ENCODE results near the gene SYTL4. TPM values are rescaled to one million over a fixed set of nuclear protein-coding genes. Genes with fewer than 3 reads are reported as not detected.

Gene SYTL4
- total RNA-seq, 4 donors from 2014 or later, result 1.7 to 6.4 (median 4.0) TPM

DNA sequence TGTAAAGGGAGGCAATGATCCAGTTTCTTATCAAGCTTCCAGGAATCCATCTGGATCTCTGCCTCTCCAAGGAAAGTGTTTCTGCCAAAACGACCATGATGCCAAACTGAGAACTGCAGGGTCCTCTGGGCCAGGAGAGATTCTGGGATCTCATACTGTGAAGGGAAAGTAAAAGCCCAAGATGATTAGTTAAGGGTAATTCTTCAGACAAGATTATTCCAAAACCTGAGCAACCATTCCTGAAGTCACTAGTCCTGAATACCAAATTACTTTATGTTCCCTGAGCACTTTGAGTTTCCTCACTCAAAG lies 46.0 kb downstream of the SYTL4 start:
- intact Hi-C loops (cut with DNase I; ENCODE audit: low total_unique reads), result loop anchor here (10.0 kb wide), 1 partner anchor 79 kb away; no protein-coding TSS in a partner anchor
- TF ChIP-seq, protein P1, sequence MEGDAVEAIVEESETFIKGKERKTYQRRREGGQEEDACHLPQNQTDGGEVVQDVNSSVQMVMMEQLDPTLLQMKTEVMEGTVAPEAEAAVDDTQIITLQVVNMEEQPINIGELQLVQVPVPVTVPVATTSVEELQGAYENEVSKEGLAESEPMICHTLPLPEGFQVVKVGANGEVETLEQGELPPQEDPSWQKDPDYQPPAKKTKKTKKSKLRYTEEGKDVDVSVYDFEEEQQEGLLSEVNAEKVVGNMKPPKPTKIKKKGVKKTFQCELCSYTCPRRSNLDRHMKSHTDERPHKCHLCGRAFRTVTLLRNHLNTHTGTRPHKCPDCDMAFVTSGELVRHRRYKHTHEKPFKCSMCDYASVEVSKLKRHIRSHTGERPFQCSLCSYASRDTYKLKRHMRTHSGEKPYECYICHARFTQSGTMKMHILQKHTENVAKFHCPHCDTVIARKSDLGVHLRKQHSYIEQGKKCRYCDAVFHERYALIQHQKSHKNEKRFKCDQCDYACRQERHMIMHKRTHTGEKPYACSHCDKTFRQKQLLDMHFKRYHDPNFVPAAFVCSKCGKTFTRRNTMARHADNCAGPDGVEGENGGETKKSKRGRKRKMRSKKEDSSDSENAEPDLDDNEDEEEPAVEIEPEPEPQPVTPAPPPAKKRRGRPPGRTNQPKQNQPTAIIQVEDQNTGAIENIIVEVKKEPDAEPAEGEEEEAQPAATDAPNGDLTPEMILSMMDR (IDR thresholded peaks at IDR 0.05), result no peak
- TF ChIP-seq POLR2A (IDR thresholded peaks at IDR 0.05), result no peak
- H3K4me3 ChIP-seq (ENCODE audit: low read depth, poor library complexity, severe bottlenecking), result no peak overlapping the region
- 17 to 50% methylated on average over 1 of the region's 1 CpG for WGBS, 2 donors
- DNase-seq (ENCODE audit: low spot score in 2 of 2), result no peak

DNA sequence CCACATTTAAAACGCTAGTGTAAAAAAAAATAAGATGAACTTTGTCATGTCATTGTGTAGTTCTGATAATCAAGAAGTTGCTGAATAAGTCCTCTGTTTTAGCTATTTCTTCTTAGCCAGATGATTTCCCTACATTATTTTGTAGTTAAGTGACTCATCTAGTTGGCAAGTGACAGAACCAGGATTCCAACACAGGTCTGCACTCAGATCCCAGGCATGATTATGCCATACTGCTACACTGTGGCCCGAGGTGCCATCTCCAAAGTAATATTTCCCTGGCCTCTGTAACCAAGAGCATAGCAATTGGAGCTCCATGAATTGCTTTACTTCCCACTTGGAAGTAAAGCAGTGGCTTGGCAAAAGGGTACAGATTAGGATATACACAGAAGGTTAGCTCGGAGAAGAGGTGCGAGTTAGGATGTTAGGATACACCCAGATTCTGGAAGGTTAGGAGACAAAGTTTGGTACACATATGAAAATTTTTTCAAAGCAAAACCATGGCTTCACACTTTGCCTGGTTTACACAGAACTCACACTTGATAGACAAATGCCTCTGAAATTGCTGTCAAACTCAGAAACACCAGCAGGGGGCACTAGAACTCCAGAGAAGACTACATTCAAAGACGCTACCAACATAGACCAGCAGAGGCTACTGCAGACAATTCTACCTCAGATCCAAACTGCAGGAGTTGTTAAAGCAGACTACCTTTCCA lies 46.5 kb downstream of the SYTL4 start:
- H3K4me3 ChIP-seq (ENCODE audit: low read depth, poor library complexity, severe bottlenecking), result no peak overlapping the region
- WGBS, 2 donors, result 20 to 34% methylated on average over 4 to 5 of the region's 5 CpGs
- DNase-seq (ENCODE audit: low spot score in 2 of 2), result peak; percentile 70 to 88
- intact Hi-C loops (cut with DNase I; ENCODE audit: low total_unique reads), result loop anchor here (10.0 kb wide), 1 partner anchor 79 kb away; no protein-coding TSS in a partner anchor
- no peak for TF ChIP-seq POLR2A (IDR thresholded peaks at IDR 0.05)
- TF ChIP-seq, protein P1 (IDR thresholded peaks at IDR 0.05), result peak in 1 of 3 donors; percentile 69

DNA sequence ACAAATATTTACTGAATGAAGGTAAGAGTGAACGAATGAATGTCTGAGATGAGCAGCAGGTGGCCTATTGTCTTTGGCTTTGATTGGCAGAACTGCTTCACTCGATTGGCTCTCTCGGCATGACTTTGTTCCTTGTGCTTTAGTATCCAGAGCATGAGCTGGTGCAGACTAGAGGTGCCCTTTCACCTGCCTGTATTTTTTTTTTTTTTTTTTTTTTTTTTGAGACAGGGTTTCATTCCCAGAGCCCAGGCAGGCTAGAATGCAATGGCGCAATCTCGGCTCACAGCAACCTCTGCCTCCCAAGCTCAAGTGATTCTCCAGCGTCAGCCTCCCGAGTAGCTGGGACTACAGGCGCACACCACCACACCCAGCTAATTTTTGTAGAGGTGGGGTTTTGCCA lies 49.0 kb downstream of the SYTL4 start:
- TF ChIP-seq POLR2A (IDR thresholded peaks at IDR 0.05), result no peak
- H3K4me3 ChIP-seq (ENCODE audit: low read depth, poor library complexity, severe bottlenecking), result no peak overlapping the region
- no peak for DNase-seq (ENCODE audit: low spot score in 2 of 2)
- 87 to 97% methylated on average over 8 of the region's 8 CpGs for WGBS, 2 donors
- intact Hi-C loops (cut with DNase I; ENCODE audit: low total_unique reads), result loop anchor here (10.0 kb wide), 1 partner anchor 82 kb away; no protein-coding TSS in a partner anchor

DNA sequence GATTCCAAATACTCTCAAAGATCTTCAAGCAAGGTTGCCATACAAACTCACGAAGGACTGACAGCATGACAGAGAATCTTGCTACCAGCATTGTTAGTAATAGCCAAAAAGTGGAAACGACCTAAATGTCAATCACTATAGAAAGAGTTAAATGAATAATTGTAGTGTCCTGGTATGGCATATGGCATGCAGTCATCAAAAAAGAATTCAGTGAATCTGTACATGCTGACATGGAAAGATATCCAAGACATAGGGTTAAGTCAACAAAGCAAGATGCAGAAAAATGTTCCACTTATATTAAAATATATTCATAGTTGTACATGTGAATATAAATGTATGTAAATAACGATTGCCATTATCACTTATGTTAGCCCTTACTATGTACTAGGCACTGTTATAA lies 50.3 kb downstream of the SYTL4 start:
- no peak for DNase-seq (ENCODE audit: low spot score in 2 of 2)
- no peak overlapping the region for H3K4me3 ChIP-seq (ENCODE audit: low read depth, poor library complexity, severe bottlenecking)
- intact Hi-C loops (cut with DNase I; ENCODE audit: low total_unique reads), result loop anchor here (10.0 kb wide), 1 partner anchor 83 kb away; no protein-coding TSS in a partner anchor
- TF ChIP-seq, protein P1 (IDR thresholded peaks at IDR 0.05), result no peak
- TF ChIP-seq POLR2A (IDR thresholded peaks at IDR 0.05), result no peak
- 62 to 85% methylated on average over 3 of the region's 3 CpGs for WGBS, 2 donors

DNA sequence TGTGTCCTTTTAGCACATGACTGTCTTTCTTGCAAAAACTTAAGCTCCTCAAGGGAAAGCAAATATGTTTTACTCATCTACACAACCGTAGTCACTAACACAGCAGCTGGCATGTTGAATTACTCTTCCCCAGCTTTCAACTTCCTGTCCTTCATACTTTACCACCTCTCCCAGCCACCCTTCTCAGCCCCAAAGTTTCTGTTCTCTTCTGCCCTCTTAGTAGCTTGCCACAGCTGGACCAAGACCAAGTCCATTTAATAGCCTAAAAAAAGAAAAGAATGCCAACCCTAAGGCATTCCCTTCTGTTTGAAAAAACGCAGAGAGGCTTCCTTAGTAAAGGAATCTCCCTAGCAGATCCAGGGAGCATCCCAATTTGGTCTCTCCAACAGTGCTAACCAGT lies 51.2 kb downstream of the SYTL4 start:
- TF ChIP-seq, protein P1 (IDR thresholded peaks at IDR 0.05), result no peak
- no peak for TF ChIP-seq POLR2A (IDR thresholded peaks at IDR 0.05)
- intact Hi-C loops (cut with DNase I; ENCODE audit: low total_unique reads), result loop anchor here (10.0 kb wide), 1 partner anchor 84 kb away; no protein-coding TSS in a partner anchor
- no peak overlapping the region for H3K4me3 ChIP-seq (ENCODE audit: low read depth, poor library complexity, severe bottlenecking)

DNA sequence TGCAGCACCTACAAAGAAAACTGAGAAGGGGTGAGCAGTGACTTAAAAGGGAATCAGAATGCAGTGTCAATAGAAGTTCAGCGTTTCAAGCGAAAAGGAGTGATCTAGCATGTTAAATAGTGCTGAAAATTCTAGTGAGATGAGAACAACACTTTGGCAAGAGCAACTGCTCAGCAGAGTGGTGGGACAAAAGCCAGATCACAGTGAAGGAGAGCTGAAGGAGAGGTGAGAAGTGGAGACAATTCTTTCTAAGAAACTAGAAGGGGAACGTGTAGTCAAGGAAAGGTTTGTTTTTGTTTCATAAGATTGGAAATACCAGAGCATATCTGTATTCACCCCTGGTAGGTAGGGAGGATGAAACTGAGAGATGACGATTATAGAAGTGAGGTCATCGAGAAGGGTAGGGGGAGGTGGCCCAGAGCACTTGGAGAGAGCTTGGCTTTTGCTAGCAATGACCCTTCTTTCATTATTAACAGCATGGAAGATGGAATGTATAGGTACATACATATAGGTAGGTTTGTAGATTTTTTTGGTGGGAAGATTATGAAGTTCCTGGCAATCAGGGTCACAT lies 54.2 kb downstream of the SYTL4 start:
- intact Hi-C loops (cut with DNase I; ENCODE audit: low total_unique reads), result no loop called here
- no peak overlapping the region for H3K4me3 ChIP-seq (ENCODE audit: low read depth, poor library complexity, severe bottlenecking)
- no peak for DNase-seq (ENCODE audit: low spot score in 2 of 2)
- TF ChIP-seq, protein P1 (IDR thresholded peaks at IDR 0.05), result no peak
- TF ChIP-seq POLR2A (IDR thresholded peaks at IDR 0.05), result no peak
- 64 to 80% methylated on average over 5 of the region's 5 CpGs for WGBS, 2 donors

More for the DNA sequence above, 51.2 kb downstream of the SYTL4 start:
- DNase-seq (ENCODE audit: low spot score in 2 of 2), result no peak
- 31 to 35% methylated on average over 1 to 2 of the region's 2 CpGs for WGBS, 2 donors

Measured in lower leg skin (tissue), 4 donors.